ENCODE results near the gene CHAF1A.

CHAF1A gene

GRCh38 chr19:4385291-4386040, 17.0 kb upstream of the CHAF1A start:
- DNase-seq: no peak

- DNase-seq: no peak
Measured at GRCh38 chr19:4386041-4386782, 16.2 kb upstream of the CHAF1A start.

- DNase-seq: no peak
Measured at GRCh38 chr19:4388337-4389063, 13.9 kb upstream of the CHAF1A start.

GRCh38 chr19:4389064-4389375, 13.4 kb upstream of the CHAF1A start:
- no peak for DNase-seq

- DNase-seq: no peak
Measured at GRCh38 chr19:4389511-4390016, 12.9 kb upstream of the CHAF1A start.

- DNase-seq: no peak
Measured at GRCh38 chr19:4390017-4390566, 12.3 kb upstream of the CHAF1A start.

- no peak for DNase-seq
Measured at GRCh38 chr19:4390567-4391305, 11.7 kb upstream of the CHAF1A start.

GRCh38 chr19:4391306-4391693, 11.1 kb upstream of the CHAF1A start:
- DNase-seq: no peak

- DNase-seq: no peak
Measured at GRCh38 chr19:4391701-4392483, 10.5 kb upstream of the CHAF1A start.

GRCh38 chr19:4393947-4394590, 8.4 kb upstream of the CHAF1A start:
- DNase-seq: no peak

GRCh38 chr19:4396949-4397783, 5.3 kb upstream of the CHAF1A start:
- DNase-seq: no peak

GRCh38 chr19:4399812-4400134, 2.7 kb upstream of the CHAF1A start:
- no peak for DNase-seq

GRCh38 chr19:4400135-4400936, 2.1 kb upstream of the CHAF1A start, which contains the start of gene SH3GL1:
SH3GL1 (minus strand) TSS chr19:4400547; CDS start chr19:4400368, 179 bp downstream.
- DNase-seq: peak; percentile 90

GRCh38 chr19:4401769-4402170, 670 bp upstream of the CHAF1A start:
- no peak for DNase-seq

GRCh38 chr19:4403005-4403761, 743 bp downstream of the CHAF1A start:
- DNase-seq: no peak

GRCh38 chr19:4405977-4406376, 3.5 kb downstream of the CHAF1A start:
- no peak for DNase-seq

GRCh38 chr19:4406626-4407025, 4.2 kb downstream of the CHAF1A start:
- DNase-seq: no peak

- no peak for DNase-seq
Measured at GRCh38 chr19:4409123-4409933, 6.9 kb downstream of the CHAF1A start.

All from NCI-H1105 (cell line).